HCT116 (cell line): Measurements from ENCODE around the gene DRGX.

ENCODE experiments used
- EZH2 ChIP-seq: fragments of 200-600 bp; sonication (generic); IDR thresholded peaks from 2 replicates; pipeline ENCODE4 v1.6.1; 2017; ENCODE audit warnings: antibody characterized with exemption, mixed run types
- EZH2phosphoT487 ChIP-seq: fragments of 200-600 bp; IDR thresholded peaks from 2 replicates; pipeline ENCODE4 v1.6.1; 2018; ENCODE audit warnings: antibody characterized with exemption, borderline replicate concordance
- JUND ChIP-seq: IDR thresholded peaks from 2 replicates; pipeline ENCODE4 v1.6.1; 2012
- POLR2A ChIP-seq: IDR thresholded peaks from 2 replicates; pipeline ENCODE4 v1.7.0; 2011; ENCODE audit warnings: borderline replicate concordance; ENCODE audit not compliant: insufficient read depth, insufficient read length; ENCODE audit errors: extremely low read depth
- POLR2AphosphoS5 ChIP-seq: IDR thresholded peaks from 2 replicates; pipeline ENCODE4 v1.6.1; 2011; ENCODE audit warnings: mild to moderate bottlenecking, low read depth, low read length, moderate library complexity
- REST ChIP-seq: IDR thresholded peaks from 2 replicates; pipeline ENCODE4 v1.6.1; 2012; ENCODE audit warnings: low read depth
- SP1 ChIP-seq: IDR thresholded peaks from 2 replicates; pipeline ENCODE4 v1.6.1; 2012; ENCODE audit warnings: low read depth
- ZNF274 ChIP-seq: fragments of 200-500 bp; sonication (Bioruptor generic); IDR thresholded peaks from 2 replicates; pipeline ENCODE4 v1.6.1; 2014; ENCODE audit warnings: mild to moderate bottlenecking, low read depth, low read length, inconsistent platforms
- TF ChIP-seq, protein P1 (sequence below), 3 experiments: fragments of 200-600 bp in 1 of 3; sonication (generic) in 1 of 3; IDR thresholded peaks in 2 of 3; conservative IDR thresholded peaks in 1 of 3; 2 replicates each; pipeline ENCODE4 v1.5.1; 2012 to 2017; ENCODE audit warnings: low read depth in 2 of 3, low read length in 2 of 3, antibody characterized with exemption in 1 of 3, borderline replicate concordance in 1 of 3, control low read depth in 1 of 3, mild to moderate bottlenecking in 1 of 3, mixed read lengths in 1 of 3, mixed run types in 1 of 3, moderate library complexity in 1 of 3; ENCODE audit not compliant: insufficient read depth in 1 of 3

DNA sequence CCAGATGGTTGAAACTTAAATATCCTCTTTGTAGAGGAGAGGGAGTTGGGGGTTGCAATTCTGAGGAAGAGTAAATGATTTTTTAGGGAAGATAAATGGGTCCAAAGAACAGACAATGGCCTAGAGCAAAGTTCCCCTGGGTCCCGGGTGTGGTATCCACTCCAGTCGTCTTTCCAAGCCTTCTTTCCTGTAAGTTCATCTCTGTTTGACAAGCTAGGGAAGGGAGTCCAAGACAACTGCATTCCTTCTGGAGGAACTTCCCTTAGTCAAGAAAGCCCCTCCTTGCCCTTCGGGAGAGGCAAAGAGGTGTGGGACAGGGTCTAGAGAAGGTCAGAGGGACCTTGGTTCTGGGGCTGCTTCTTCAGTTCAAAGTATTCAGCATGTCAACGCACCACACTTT lies 63.6 kb downstream of the DRGX start:
- TF ChIP-seq, protein P1, sequence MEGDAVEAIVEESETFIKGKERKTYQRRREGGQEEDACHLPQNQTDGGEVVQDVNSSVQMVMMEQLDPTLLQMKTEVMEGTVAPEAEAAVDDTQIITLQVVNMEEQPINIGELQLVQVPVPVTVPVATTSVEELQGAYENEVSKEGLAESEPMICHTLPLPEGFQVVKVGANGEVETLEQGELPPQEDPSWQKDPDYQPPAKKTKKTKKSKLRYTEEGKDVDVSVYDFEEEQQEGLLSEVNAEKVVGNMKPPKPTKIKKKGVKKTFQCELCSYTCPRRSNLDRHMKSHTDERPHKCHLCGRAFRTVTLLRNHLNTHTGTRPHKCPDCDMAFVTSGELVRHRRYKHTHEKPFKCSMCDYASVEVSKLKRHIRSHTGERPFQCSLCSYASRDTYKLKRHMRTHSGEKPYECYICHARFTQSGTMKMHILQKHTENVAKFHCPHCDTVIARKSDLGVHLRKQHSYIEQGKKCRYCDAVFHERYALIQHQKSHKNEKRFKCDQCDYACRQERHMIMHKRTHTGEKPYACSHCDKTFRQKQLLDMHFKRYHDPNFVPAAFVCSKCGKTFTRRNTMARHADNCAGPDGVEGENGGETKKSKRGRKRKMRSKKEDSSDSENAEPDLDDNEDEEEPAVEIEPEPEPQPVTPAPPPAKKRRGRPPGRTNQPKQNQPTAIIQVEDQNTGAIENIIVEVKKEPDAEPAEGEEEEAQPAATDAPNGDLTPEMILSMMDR (IDR thresholded peaks at IDR 0.05 in 2 of 3, conservative IDR thresholded peaks at IDR 0.05 in 1 of 3; ENCODE audit: borderline replicate concordance in 1 of 3, insufficient read depth in 1 of 3, low read depth in 2 of 3, low read length in 2 of 3), result no peak
- TF ChIP-seq EZH2, result no peak
- no peak for TF ChIP-seq POLR2A
- TF ChIP-seq ZNF274, result no peak
- no peak for TF ChIP-seq EZH2phosphoT487
- no peak for TF ChIP-seq POLR2AphosphoS5
- TF ChIP-seq REST, result no peak
- TF ChIP-seq JUND, result no peak
- no peak for TF ChIP-seq SP1
